IPS DF 6.9 (cell line): ENCODE results near the gene ESPN.

Experiments
- DNase-seq: peaks from one replicate; pipeline ENCODE4 v3.0.0-alpha.2; 2013; ENCODE audit warnings: low read depth, low spot score
- H3K27ac ChIP-seq: one replicate; pipeline ENCODE4 v1.5.1; 2013; ENCODE audit warnings: low read length, control low read depth
- H3K27me3 ChIP-seq: 2 replicates; pipeline ENCODE4 v1.6.1; 2013; ENCODE audit warnings: mild to moderate bottlenecking, low read length; ENCODE audit not compliant: control insufficient read depth, insufficient read depth
- H3K36me3 ChIP-seq: 2 replicates; pipeline ENCODE4 v1.6.1; 2013; ENCODE audit warnings: low read length; ENCODE audit not compliant: control insufficient read depth, insufficient read depth
- H3K4me1 ChIP-seq: 2 replicates; pipeline ENCODE4 v1.6.1; 2013; ENCODE audit warnings: low read length; ENCODE audit not compliant: control insufficient read depth, insufficient read depth
- H3K4me3 ChIP-seq: 2 replicates; pipeline ENCODE4 v1.5.1; 2013; ENCODE audit warnings: mild to moderate bottlenecking, low read length
- H3K9me3 ChIP-seq: 2 replicates; pipeline ENCODE4 v1.6.1; 2013; ENCODE audit warnings: low read length, inconsistent platforms; ENCODE audit not compliant: control insufficient read depth, insufficient read depth
- WGBS: extraction: QIAGEN DNeasy Blood & Tissue Kit; methylation state at CpG from one replicate; pipeline ENCODE4 v1.1.7; 2013; ENCODE audit warnings: mixed read lengths, missing lambda C conversion rate; ENCODE audit not compliant: insufficient read length, insufficient coverage; 5-methylcytosine and 5-hydroxymethylcytosine counted together

Gene ESPN

GRCh38 chr1:6472391-6472790, 47.8 kb downstream of the ESPN start:
- no peak overlapping the region for H3K27ac ChIP-seq
- no peaks in the 10 kb centered on the region for H3K27me3 ChIP-seq
- no peaks in the 10 kb centered on the region for H3K9me3 ChIP-seq
- no peak overlapping the region for H3K4me3 ChIP-seq
- H3K36me3 ChIP-seq: peaks cover 27% of the 10 kb centered on the region
- no CpG with 5 or more reads among the region's 10 CpGs for WGBS
- H3K4me1 ChIP-seq: peaks cover 6% of the 10 kb centered on the region
- DNase-seq: no peak

GRCh38 chr1:6473156-6473555, 48.6 kb downstream of the ESPN start:
- peaks cover 22% of the 10 kb centered on the region for H3K36me3 ChIP-seq
- peaks cover 8% of the 10 kb centered on the region for H3K4me1 ChIP-seq
- H3K27ac ChIP-seq: no peak overlapping the region
- no CpG with 5 or more reads among the region's 18 CpGs for WGBS
- no peaks in the 10 kb centered on the region for H3K27me3 ChIP-seq
- no peak for DNase-seq
- no peak overlapping the region for H3K4me3 ChIP-seq
- H3K9me3 ChIP-seq: no peaks in the 10 kb centered on the region

DNA sequence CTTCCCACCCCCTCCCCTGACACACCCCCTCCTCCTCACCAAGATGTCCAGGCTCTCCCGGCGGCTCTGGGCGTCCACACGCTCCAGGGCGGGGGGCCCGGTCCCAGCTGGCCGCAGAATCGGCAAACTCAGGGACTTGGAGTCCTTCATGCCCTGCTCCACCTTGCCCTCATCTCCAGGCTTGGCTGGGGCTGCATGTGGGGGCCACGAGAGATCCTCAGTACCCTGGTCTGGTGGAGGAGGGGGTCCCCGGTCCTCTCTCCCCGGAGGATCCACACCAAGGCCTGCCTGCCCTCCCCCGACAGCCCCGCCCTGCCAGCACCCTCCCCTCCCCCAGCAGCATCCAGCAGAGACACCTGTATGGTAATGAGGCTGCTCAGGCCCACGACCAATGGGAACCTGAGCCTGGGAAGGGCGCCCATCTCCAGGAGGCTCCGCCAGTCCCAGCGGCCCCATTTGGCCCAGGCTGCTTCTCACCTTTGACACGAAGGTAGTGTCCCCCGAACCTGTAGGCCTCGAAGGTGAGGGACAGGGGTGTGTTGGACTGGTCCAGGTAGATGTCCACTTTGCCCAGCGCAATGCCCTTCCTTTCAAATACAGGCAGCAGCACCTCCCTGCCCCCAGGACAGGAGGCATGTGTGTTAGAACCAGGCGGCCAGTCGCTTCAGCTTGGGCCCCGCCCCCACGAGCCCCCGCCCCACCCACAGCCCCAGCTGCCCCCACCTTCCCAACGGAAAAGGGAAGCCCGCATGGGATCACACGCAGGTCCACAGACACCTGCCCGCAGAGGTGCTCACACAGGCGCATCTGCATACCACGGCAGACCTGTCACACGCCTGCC, 49.6 kb downstream of the ESPN start:
- H3K4me3 ChIP-seq: no peak overlapping the region
- peaks cover 8% of the 10 kb centered on the region for H3K4me1 ChIP-seq
- H3K27ac ChIP-seq: no peak overlapping the region
- WGBS: no CpG with 5 or more reads among the region's 33 CpGs
- H3K27me3 ChIP-seq: no peaks in the 10 kb centered on the region
- peaks cover 11% of the 10 kb centered on the region; the same call in 1 of the 2 replicates for H3K36me3 ChIP-seq
- no peaks in the 10 kb centered on the region for H3K9me3 ChIP-seq
- no peak for DNase-seq

- no peaks in the 10 kb centered on the region for H3K27me3 ChIP-seq
- no CpG with 5 or more reads among the region's 13 CpGs for WGBS
- no peak for DNase-seq
- H3K4me3 ChIP-seq: no peak overlapping the region
- H3K4me1 ChIP-seq: peaks cover 8% of the 10 kb centered on the region
- no peaks in the 10 kb centered on the region for H3K9me3 ChIP-seq
- H3K27ac ChIP-seq: no peak overlapping the region
- H3K36me3 ChIP-seq: peaks cover 11% of the 10 kb centered on the region; the same call in 1 of the 2 replicates
These were observed 50.3 kb downstream of the ESPN start for GRCh38 chr1:6474815-6475282.

DNA sequence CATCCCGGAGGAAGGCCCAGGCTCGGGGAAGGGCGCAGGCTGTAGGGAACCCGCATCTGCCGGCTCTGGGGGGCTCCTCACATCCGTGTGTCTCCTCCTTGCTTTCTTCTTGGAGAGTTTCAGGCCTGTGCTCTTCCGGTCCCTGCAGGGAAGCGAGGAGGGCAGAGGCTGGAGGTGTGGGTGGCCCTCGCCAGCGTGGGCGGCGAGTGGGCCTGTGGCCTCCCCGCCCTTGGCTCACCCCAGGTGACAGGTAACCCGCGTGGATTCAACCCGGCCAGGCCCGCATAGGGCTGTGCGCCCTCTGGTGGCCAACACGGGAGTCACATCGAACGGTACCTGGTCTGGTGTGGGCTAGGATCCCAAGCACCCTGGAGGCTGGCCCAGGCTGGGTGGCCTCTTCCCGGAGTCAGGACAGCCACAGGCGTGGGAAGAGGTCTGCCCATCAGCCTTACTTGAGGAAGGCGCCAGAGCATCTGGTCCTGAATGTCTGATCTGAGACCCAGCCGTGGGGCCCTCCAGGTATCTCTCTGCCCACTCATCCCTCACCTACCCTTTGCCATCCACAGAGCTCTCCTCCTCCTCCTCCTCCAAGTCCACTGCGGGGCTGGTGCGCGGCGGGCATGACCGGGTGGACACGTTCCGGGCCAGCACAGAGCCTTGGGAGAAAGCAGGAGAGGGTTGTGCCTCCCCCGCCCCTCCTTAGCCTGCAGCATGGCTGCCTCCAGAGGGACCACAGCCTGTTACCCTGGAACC, 51.0 kb downstream of the ESPN start:
- no peak overlapping the region for H3K27ac ChIP-seq
- H3K36me3 ChIP-seq: peaks cover 6% of the 10 kb centered on the region; the same call in 1 of the 2 replicates
- no peaks in the 10 kb centered on the region for H3K27me3 ChIP-seq
- peaks cover 8% of the 10 kb centered on the region for H3K4me1 ChIP-seq
- WGBS: no CpG with 5 or more reads among the region's 33 CpGs
- no peak for DNase-seq
- H3K9me3 ChIP-seq: no peaks in the 10 kb centered on the region
- no peak overlapping the region for H3K4me3 ChIP-seq

GRCh38 chr1:6476483-6476882, 51.9 kb downstream of the ESPN start:
- no CpG with 5 or more reads among the region's 5 CpGs for WGBS
- Histone ChIP-seq H3K36me3 (peaks cover 5% of the 10 kb centered on the region; the same call in 1 of the 2 replicates), H3K4me1 (peaks cover 8% of the 10 kb centered on the region), H3K27me3 (no peaks in the 10 kb centered on the region), H3K4me3 (no peak overlapping the region), H3K9me3 (no peaks in the 10 kb centered on the region), H3K27ac (no peak overlapping the region)
- no peak for DNase-seq

DNA sequence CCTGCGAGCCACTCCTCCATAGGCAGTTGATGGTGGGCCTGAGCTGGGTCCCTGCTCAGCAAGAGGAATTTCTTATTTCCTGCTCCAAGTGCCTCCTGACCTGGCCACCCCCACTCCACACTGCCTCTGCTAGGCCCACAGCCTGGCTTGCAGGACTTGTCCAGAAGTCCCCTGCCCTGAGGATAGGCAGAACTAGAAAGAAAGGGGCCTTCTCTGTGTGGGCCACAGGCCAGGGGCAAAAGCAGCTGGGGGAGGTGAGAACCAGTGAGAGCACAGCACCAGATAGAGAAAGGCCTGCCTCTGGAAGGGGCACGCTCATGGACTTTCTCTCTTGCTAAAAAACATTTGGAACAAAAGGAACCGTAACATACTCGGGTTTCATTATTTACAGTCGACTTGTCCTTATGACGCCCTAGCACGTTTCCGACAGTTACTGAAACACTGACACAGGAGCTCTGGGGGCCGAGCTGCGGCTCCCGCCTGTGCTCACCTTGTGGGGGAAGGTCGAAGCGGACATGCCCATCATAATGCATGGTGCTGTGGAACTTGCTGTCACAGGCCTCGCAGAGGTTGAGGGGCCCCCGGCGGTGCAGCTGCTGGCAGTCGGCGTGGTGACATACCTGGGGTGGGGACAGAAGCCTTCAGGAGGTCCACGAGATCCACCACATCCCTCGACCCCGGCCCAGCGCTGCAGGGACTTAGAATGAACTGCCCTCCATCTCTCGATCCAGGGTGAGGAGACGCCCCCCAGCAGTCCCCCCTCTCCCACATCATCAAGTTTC, 52.7 kb downstream of the ESPN start:
- no peaks in the 10 kb centered on the region for H3K9me3 ChIP-seq
- WGBS: no CpG with 5 or more reads among the region's 24 CpGs
- H3K27me3 ChIP-seq: no peaks in the 10 kb centered on the region
- H3K4me1 ChIP-seq: peaks cover 8% of the 10 kb centered on the region
- H3K36me3 ChIP-seq: peaks cover 5% of the 10 kb centered on the region; the same call in 1 of the 2 replicates
- H3K27ac ChIP-seq: no peak overlapping the region
- H3K4me3 ChIP-seq: no peak overlapping the region
- DNase-seq: no peak

GRCh38 chr1:6481820-6482219, 57.2 kb downstream of the ESPN start:
- Histone ChIP-seq H3K4me1 (peaks cover 6% of the 10 kb centered on the region), H3K27me3 (no peaks in the 10 kb centered on the region), H3K27ac (no peak overlapping the region), H3K36me3 (no peaks in the 10 kb centered on the region), H3K4me3 (no peak overlapping the region), H3K9me3 (no peaks in the 10 kb centered on the region)
- no peak for DNase-seq
- no CpG with 5 or more reads among the region's 5 CpGs for WGBS

DNA sequence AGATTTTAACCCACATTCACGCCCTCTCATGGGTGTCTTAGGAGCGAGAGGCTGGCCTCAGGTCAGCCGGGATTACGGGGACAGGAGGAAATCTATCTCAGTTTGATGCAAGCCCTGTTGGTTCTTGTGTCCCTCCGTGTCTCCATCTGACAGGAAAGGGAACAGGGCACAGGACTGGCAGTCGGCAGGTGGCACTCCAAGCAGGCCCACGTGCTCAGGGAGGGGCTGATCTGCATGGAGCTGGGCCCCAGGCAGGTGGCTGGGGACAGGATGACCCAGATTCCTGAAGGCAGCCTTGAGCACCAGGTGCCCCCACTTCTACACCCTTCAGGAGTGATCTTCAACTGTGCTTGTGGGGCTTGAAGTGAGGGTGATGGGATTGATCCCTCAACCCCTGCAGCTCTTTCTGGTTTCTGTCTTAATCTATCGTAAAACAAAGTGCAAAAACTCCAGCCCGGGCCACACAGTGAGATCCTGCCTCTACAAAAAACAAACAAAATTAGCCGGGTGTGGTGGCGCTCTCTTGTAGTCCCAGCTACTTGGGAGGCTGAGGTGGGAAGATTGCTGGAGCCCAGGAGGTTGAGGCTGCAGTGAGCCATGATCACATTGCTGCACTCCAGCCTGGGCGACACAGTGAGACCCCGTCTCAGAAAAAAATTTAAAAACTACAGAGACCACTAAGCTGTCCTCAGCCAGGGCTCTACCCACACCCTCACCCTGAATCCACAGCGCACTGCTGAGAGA, 58.6 kb downstream of the ESPN start:
- Histone ChIP-seq H3K36me3 (no peaks in the 10 kb centered on the region), H3K4me1 (peaks cover 4% of the 10 kb centered on the region; the same call in 1 of the 2 replicates), H3K9me3 (no peaks in the 10 kb centered on the region), H3K27ac (no peak overlapping the region), H3K27me3 (no peaks in the 10 kb centered on the region), H3K4me3 (no peak overlapping the region)
- WGBS: no CpG with 5 or more reads among the region's 14 CpGs
- no peak for DNase-seq
